ENCODE data around the gene FRAT2.
A peak's percentile ranks its signal among the peaks of the same experiment; 100 is the strongest.
"Not testable (repeated sequence)": the region's sequence is repeated elsewhere in the genome, so short reads cannot be mapped to it uniquely, and the experiment has no call there.

The FRAT2 gene

GRCh38 chr10:97356318-97356914 lies 21.9 kb upstream of the FRAT2 start:
- DNase-seq (ENCODE audit: low spot score) = no peak

GRCh38 chr10:97355571-97355975 lies 21.0 kb upstream of the FRAT2 start:
- DNase-seq (ENCODE audit: low spot score) = no peak

- DNase-seq (ENCODE audit: low spot score) = no peak
Observed at GRCh38 chr10:97353945-97354344, 19.4 kb upstream of the FRAT2 start.

- no peak for DNase-seq (ENCODE audit: low spot score)
Observed at GRCh38 chr10:97349752-97350513, 15.4 kb upstream of the FRAT2 start.

GRCh38 chr10:97347317-97347716 lies 12.8 kb upstream of the FRAT2 start:
- no peak for DNase-seq (ENCODE audit: low spot score)

GRCh38 chr10:97343664-97344063 lies 9.1 kb upstream of the FRAT2 start:
- DNase-seq (ENCODE audit: low spot score) = not testable (repeated sequence)

- no peak for DNase-seq (ENCODE audit: low spot score)
Observed at GRCh38 chr10:97341416-97341815, 6.9 kb upstream of the FRAT2 start.

- no peak for DNase-seq (ENCODE audit: low spot score)
Observed at GRCh38 chr10:97338041-97338440, 3.5 kb upstream of the FRAT2 start.

GRCh38 chr10:97336942-97337831 lies 2.7 kb upstream of the FRAT2 start:
- DNase-seq (ENCODE audit: low spot score) = no peak

- DNase-seq (ENCODE audit: low spot score) = no peak
Observed at GRCh38 chr10:97336446-97336845, 1.9 kb upstream of the FRAT2 start.

GRCh38 chr10:97336006-97336405 lies 1.5 kb upstream of the FRAT2 start:
- DNase-seq (ENCODE audit: low spot score) = no peak

- no peak for DNase-seq (ENCODE audit: low spot score)
Observed at GRCh38 chr10:97335188-97335619, 675 bp upstream of the FRAT2 start.

- DNase-seq (ENCODE audit: low spot score) = peak; percentile 73
Observed at GRCh38 chr10:97333601-97334369, 744 bp downstream of the FRAT2 start.

GRCh38 chr10:97333351-97333600 lies 1.3 kb downstream of the FRAT2 start:
- no peak for DNase-seq (ENCODE audit: low spot score)

- no peak for DNase-seq (ENCODE audit: low spot score)
Observed at GRCh38 chr10:97332591-97333350, 1.8 kb downstream of the FRAT2 start.

GRCh38 chr10:97331153-97331703 lies 3.3 kb downstream of the FRAT2 start:
- DNase-seq (ENCODE audit: low spot score) = no peak

GRCh38 chr10:97329766-97330165 lies 4.8 kb downstream of the FRAT2 start:
- no peak for DNase-seq (ENCODE audit: low spot score)

- no peak for DNase-seq (ENCODE audit: low spot score)
Observed at GRCh38 chr10:97328646-97329453, 5.7 kb downstream of the FRAT2 start.

GRCh38 chr10:97327348-97328294 lies 6.9 kb downstream of the FRAT2 start:
- no peak for DNase-seq (ENCODE audit: low spot score)
